Fibroblast of mammary gland (primary cell): Measurements from ENCODE around the gene RPH3AL.

ENCODE experiments used
- DNase-seq: peaks from one replicate; pipeline ENCODE4 v3.0.0-alpha.2; 2010; ENCODE audit warnings: low read depth
- H3K4me3 ChIP-seq: 2 replicates; pipeline ENCODE4 v1.5.1; 2011; ENCODE audit warnings: low read depth, mild to moderate bottlenecking, low read length, moderate library complexity; ENCODE audit not compliant: control insufficient read depth
- CTCF ChIP-seq: conservative IDR thresholded peaks from 2 replicates; pipeline ENCODE4 v1.5.1; 2011; ENCODE audit warnings: low read depth, low read length, inconsistent platforms; ENCODE audit not compliant: control insufficient read depth, insufficient read depth

The RPH3AL gene

GRCh38 chr17:263773-264172, 88.8 kb downstream of the RPH3AL start:
- no peak for TF ChIP-seq CTCF
- DNase-seq = no peak

GRCh38 chr17:263271-263670, 89.3 kb downstream of the RPH3AL start:
- DNase-seq = no peak
- no peak overlapping the region for H3K4me3 ChIP-seq
- TF ChIP-seq CTCF = no peak

More at GRCh38 chr17:263773-264172, 88.8 kb downstream of the RPH3AL start:
- no peak overlapping the region for H3K4me3 ChIP-seq

GRCh38 chr17:261635-262034, 91.0 kb downstream of the RPH3AL start:
- DNase-seq = no peak
- H3K4me3 ChIP-seq = no peak overlapping the region
- no peak for TF ChIP-seq CTCF

GRCh38 chr17:260944-261343, 91.7 kb downstream of the RPH3AL start:
- no peak overlapping the region for H3K4me3 ChIP-seq
- no peak for DNase-seq
- no peak for TF ChIP-seq CTCF

GRCh38 chr17:260031-260791, 92.4 kb downstream of the RPH3AL start:
- H3K4me3 ChIP-seq = no peak overlapping the region
- no peak for DNase-seq
- TF ChIP-seq CTCF = no peak

GRCh38 chr17:259341-259976, 93.1 kb downstream of the RPH3AL start:
- H3K4me3 ChIP-seq = no peak overlapping the region
- TF ChIP-seq CTCF = no peak
- no peak for DNase-seq

- TF ChIP-seq CTCF = no peak
- no peak for DNase-seq
Observed at GRCh38 chr17:258906-259305, 93.7 kb downstream of the RPH3AL start.

More at GRCh38 chr17:258906-259305, 93.7 kb downstream of the RPH3AL start:
- no peak overlapping the region for H3K4me3 ChIP-seq
